NCI-H526 (cell line): ENCODE results near the gene C3orf33.

Experiments used
- DNase-seq, 2 experiments: peaks; one replicate each; lab custom pipeline; 2025; lab: John Stamatoyannopoulos, UW

The C3orf33 gene

DNA sequence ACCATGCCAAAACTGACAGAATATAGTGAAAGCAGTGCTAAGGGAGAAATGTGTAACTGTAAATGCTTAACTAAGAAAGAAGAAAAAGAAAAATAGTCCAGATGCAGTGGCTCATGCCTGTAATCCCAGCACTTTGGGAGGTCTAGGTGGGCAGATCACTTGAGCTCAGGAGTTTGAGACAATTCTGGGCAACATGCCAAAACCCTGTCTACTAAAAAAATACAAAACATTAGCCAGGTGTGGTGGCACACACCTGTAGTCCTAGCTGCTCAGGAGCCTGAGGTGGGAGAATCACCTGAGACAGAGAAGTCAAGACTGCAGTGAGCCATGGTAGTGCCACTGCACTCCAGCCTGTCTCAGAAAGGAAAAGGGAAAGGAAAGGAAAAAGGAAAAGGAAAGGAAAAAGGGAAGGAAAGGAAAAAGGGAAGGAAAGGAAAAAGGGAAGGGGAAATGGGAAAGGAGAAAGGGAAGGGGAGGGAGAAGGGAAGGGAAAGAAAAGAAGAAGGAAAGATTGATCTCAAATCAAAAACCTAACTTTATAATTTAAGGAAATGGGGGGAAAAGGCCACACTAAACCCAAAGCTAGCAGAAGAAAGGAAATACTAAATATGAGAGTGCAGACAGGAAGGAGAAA, 20.3 kb downstream of the C3orf33 start:
- DNase-seq = no peak

DNA sequence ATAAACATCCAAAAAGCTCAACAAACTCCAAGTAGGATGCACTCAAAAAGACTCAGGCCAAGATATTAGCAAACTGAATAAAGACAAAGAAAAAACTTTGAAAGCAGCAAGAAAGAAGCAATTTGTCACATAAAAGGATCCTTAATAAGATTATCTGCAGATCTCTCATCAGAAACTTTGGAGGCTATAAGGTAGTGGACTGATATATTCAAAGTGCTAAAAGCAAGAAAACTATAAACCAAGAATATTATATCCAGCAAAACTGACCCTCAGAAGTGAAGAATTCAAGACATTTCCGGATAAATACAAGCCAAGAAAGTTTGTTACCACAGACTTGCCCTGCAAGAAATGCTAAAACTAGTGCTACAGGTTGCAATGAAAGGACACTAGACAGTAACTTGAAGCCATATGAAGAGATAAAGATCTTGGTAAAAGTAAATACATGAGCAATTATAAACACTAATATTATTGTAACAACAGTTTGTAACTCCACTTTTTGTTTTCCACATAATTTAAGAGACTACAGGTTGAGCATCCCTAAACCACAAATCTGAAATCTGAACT, 23.6 kb downstream of the C3orf33 start:
- no peak for DNase-seq

DNA sequence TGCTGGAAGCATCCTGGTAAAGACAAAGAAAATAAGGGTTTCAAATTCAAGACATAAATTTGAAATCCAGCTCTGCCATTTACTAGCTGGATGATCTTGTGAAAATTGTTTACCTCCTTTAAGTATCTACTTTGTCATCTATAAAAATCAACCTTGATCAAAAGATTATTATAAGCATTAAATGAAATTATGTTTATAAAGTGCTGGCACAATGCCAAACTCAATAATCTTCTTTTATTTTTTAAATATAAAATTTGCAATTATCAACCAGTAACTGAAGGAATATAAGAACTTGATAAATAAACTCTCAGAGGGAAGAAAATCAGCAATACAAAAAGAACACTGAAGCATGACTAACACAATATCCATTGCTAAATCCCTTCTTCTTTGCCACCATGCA, 25.8 kb downstream of the C3orf33 start:
- DNase-seq = no peak

DNA sequence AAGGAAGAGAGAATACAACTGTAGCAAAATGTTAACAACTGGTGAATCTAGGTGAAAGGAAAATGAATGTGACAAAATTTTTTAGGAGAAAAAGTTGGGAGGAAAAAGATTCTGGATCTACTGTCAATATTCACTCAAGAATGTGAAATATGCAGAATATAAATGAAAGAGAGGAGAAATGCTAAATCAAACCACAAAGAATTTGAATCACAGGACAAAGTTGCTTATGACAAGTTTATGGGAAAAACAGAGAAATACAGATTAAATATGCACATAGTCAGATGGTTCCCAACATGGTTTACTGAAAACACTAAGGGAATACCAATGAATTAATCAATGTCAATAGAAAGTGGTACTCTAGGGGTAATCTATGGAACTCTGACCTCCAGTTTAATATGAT, 27.6 kb downstream of the C3orf33 start:
- no peak for DNase-seq

DNA sequence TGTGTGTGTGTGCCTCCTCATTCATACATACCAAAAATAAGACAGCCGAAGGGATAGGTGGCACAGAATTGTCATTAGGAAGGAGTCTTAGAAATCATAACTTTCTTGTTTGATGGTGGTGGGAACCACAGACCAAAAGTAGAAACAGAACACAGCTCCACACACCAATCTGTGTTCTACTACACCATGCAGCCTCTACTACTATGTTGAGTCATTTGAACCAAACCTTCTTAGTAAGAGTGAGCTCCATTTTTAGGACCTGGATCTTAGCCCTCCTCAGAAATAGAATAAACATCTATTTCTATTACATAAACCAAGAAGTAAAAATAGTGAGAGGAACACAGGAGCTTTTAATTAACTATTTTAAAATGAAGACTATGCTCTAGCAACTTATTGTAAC, 33.3 kb downstream of the C3orf33 start:
- DNase-seq = no peak

DNA sequence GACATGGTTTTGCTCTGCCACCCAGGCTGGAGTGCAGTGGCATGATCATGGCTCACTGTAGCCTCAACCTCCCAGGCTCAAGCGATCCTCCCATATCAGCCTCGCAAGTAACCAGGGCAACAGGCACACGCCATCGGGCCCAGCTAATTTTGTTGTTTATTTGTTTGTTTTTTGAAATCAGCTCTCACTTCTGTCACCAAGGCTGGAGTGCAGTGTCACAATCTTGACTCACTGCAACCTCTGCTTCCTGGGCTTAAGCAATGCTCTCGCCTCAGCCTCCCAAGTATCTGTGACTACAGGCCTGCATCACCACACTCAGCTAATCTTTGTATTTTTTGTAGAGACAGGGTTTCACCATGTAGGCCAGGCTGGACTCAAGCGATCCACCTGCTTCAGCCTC, 35.0 kb downstream of the C3orf33 start:
- no peak for DNase-seq

DNA sequence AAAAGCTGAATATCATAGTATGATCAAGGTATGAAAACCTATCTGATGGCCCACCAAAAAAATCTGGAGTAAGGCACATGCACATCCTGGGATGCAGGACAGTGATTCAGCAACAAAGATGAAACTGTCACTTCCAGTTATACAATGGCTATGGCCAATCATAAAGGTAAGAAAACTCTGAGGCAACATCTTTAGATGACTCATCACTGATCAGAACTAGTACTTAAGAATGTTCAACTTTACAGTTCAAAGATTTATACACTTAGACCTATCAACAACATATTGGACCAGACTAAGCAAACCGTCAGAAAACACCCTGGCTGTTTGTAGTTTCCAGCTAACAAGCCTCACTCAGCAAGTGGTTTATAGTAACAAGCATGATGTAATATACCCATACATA, 39.9 kb downstream of the C3orf33 start:
- DNase-seq = no peak

DNA sequence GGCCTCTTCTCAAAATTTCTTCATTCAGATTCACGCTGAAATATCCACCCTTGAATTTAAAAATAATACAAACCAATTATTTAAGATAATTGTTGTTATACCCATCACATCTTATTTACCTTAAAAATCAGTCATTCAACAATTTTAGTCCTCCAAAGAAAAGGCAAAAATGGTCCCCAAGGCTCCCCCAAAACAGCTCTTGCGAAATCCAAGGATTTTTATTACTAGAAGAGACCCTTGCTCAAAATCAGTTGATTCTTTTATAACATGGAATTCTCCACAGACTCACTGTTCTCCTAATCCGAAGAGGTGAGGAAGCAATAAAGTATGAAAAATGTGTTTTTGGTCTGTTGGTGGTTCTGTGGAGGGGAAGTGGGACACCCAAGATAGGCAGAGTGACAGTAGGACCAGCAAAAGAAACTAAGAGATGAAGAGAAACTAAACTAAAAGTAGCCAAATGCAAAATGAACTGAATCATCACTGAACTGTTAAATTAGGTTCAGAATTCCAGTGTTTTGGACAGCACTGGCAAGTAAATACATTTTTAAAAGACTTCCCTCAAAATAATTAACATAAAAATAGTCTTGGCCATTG, 42.1 kb downstream of the C3orf33 start:
- DNase-seq = no peak

DNA sequence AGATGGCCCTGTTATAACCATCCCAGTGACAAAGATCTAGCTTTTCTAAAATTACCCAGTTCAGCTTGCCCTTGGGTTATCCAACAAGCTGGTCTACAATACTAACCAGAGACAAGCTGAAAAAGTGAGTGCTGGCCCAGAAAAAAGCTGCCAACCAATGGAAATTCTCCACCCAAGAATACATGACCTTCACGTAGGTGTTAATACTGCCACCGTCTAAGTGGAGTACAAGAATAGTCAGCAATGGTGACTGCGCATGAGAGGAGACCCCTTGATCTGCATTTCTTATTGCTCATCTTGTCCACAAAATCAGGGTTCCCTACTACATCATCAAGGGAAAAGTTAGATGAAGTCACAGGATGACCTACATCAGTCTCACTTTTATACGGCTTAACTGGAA, 45.4 kb downstream of the C3orf33 start:
- DNase-seq = no peak

DNA sequence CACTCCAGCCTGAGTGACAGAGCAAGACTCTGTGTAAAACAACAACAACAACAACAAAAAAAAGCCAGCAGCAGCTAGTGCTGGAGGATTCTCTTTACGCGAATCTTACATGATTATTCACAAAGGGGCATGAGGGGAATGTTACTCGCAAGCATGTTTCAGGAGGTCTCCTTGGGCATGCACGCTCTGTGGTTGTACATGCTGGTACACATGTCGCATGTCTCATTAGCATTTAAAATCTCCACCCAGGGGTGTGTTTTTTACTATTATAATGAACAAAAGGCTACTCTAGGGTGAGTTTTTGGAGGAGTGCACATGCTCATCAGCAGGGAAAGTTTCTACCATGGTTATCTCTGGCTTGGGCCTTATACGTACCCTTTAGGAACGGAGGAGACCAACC, 48.5 kb downstream of the C3orf33 start:
- no peak for DNase-seq

DNA sequence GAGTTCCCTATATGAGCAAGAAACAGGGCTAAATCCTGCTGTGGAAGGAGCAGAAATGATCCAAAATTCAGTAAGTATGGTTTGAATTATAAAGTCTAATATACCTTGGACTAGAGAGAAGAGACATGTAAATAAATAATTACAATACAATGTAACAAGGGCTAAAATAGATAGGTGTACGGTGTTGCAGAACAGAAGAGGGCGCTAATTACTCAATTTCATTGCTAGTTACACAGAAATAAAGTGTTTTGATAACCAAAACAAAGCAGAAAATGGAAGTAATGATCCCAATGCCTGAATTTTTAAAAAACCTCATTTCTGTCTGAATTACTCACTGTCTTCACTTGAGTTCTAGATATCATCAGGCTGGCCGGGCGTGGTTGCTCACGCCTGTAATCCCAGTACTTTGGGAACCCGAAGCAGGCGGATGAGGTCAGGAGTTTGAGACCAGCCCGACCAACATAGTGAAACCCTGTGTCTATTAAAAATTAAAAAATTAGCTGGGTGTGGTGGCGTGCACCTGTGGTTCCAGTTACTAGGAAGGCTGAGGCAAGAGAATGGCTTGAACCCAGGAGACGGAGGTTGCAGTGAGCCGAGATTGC, 52.9 kb downstream of the C3orf33 start:
- peak; percentile 5 to 73 for DNase-seq

DNA sequence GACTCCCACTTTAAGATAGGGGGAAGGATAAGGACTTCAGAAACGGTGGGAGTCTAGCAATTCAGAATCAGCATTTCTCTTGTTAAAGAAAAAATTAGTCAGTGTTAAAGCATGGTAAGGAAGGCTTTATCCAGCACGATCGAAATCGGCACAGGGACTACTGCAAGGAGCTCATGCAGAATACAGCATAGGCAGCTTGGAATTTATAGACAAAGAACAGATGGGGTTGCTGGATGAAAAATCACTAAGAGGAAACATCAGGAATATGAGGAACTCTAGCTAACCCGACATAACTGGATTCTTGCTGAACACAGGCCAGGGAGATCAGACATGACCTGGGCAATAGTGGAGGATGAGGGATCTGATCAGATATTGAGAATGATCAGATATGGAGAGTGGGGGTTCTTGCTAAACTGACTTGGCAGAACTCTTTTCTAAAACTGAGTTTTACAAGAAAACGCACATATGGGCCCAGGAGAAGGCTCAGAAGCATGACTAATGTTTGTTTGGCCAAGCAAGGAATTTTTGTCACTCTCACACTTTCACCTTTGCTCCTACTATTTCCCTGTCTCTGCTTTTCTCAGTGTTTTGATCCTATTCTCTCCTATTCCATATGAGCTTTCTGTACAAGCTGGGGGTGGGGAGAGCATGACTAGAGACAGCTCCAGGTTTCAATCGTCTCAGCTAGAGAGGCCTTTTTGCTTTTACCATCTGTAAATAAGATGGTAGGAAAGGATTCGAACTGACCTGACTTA, 57.3 kb downstream of the C3orf33 start:
- no peak for DNase-seq

DNA sequence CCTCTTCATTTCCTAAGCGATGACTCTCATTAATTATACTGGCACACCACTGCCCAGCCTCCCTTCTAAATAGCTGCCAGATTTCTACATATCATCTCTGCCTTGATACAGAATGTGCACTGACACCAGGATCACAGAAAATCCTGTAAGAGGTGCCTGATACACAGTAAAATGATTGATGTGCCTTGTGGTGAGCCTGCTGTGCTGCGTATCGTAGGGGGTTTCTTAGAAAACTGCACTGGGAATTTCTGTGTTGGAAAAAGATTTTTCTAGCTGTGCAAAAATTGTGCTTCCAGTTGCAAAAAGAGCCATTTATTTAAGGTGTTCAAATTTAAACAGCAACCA, 58.2 kb downstream of the C3orf33 start:
- DNase-seq = no peak

DNA sequence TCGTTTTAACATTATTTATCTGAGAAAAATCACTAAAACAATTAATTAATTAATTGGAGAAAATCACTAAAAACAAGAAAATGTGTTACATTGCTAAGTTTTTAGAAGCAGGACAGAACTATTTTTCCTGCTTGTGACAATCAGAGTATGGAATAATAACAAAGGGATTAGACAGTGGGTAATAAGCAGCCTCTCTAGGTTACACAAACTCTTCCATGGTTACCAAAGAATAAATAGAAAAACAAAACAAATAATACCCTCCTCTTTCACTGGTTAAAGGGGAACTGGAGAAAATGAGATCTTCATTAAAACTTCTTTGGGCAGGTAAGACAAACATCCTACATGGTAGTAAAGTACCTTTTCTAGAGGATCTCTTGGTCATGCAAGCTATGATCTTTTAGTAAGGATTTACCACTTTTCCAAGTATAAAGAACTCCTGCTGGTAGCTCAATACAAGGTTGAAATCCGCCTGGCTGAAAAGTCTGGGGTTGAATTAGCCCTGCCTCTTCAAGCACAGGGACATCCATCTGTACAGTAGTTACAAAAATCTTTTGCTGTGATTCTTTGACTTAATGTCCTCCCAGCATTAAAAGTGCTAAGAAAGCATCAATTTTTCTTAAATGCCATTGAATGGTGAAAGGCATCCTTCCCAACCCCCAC, 58.7 kb downstream of the C3orf33 start:
- no peak for DNase-seq

DNA sequence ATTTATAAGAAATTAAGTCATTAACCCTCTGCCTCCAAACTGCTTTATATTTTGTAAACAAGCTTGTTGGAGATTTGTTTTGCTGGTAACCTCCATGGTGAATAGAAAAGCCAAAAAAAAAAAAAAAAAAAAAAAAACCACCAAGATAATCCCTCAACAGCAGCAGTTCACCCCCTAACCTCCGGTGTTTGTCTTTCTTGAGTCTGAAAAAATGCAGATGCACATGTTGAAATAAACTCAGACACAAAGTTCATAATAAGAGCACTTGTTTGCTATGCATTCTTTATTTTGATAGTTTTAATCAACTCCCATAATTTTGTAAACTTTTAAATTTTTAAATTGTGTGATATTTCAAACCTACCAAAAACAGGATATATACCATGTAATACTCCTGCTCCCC, 59.4 kb downstream of the C3orf33 start:
- DNase-seq = no peak

DNA sequence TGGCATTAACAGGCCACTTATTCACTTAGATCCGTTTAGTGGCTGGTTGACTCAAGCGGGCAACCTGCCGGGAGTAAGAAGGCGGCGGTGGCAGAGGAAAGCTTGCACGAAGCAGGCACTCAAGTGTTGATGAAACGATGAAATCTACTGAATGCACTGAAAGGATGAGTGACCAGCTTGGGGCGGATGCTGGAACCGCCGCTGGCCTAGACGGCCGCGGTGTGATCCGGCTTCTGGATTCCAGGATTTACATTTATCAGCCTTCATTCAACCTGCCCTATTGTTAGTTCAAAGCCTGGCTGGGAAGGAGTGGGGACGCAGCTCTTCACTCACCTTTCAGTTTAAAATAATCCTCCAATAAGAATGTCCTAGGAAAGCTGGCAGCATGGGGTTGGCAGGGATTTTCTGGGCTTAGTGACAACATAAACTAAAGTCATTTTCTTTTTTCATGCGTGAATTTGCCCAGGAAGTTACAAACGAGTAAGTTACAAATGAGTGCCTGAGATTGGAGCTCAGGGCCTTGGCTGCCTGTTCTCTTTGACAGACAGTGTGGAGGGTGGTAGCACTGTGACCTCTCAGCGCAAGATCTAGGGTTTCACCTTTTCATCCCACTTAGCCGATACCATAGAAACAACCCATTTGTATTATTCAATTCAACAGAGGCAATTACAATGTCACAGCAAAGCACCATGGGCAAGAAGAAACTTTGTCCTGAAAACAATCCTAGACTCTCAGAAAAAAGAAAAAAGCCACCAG, 60.1 kb downstream of the C3orf33 start:
- peak; percentile 66 to 87 for DNase-seq

DNA sequence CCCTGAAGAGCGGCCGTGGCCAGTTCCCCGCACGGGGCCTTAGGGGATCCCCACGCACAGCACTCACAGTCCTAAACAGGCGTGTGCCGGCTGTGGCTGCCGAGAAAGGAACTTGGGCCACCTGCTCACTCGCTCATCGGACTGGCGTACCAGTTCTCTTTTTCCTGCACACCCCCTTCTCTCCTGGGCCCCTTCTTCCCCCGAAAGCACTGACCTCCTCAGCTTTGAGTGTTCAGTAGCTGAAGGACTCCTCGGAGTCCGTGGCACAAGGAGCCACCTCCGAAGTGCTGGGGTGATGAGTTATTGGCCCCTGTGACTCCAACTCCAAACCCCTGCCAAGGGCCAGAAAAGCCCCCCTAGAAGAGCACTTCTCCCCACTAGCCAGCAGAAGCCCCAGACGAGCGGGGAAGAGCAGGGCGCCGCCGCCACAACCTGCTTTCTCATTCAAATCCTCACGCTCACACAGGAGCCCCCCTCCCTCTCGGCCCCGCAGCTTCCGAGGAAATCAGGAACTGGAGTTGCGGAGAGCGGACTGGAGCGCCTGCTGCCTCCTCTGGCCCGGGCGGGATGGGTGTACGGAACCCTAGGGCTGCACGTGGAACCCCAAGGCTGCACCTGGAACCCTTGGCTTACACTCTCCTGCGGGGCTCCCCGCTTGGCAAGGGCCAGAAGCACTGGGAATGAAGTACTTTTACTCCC, 61.3 kb downstream of the C3orf33 start, which contains the start of gene PLCH1:
PLCH1 (minus strand) TSS at position 446 of the 699 bp plus-strand sequence. CDS start 40,847 bp downstream, outside the sequence.
- DNase-seq = peak; percentile 83 to 95

DNA sequence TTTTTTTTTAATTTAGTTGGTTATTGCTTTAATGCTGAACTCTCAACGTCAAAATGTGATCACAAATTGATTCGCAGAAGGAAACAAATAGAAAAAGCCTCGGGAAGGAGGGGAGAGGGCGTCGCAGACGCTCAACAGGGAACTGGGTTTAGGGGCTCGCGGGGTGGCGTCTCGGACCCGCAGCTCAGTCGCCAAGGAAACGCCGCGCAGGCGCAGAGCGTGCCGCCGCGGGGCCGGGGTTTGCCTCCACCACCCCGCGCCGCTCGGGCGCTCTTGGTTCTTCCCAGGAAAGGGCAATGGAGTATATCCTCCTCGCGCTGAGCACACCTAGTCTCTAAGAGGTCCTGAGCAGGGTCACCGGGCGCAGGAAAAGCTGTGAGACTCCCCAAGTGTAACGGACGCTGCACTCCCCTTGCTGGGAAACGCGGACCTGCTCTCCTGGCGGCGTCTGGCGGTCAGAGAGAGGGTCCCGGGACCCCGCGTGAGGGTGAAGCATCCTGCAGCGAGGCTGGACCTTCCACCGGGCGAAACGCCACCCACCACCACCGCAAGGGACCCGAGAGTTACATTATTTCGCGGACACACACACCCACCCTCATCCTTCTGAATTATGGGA, 62.0 kb downstream of the C3orf33 start:
- DNase-seq = peak; percentile 45 to 89

DNA sequence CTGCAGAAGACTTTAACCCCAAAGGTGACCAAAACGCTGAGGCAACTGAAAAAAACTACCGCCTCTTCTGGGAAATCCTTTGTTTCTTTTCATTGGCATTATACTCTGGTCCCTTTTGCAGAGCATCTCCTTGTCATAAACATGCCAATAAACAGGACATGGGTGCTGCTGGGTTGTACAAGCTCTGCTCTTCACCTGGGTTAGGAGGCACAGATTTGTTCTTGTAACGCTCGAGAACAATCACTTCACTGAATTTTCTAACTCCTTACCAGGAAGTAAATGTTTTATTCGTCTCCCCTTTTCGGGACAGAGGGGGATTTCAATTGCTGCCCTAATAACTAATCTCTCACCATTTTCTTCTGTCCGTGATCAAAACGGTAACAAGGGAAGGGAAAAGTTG, 62.5 kb downstream of the C3orf33 start:
- DNase-seq = peak in 1 of 2 experiments; percentile 18

DNA sequence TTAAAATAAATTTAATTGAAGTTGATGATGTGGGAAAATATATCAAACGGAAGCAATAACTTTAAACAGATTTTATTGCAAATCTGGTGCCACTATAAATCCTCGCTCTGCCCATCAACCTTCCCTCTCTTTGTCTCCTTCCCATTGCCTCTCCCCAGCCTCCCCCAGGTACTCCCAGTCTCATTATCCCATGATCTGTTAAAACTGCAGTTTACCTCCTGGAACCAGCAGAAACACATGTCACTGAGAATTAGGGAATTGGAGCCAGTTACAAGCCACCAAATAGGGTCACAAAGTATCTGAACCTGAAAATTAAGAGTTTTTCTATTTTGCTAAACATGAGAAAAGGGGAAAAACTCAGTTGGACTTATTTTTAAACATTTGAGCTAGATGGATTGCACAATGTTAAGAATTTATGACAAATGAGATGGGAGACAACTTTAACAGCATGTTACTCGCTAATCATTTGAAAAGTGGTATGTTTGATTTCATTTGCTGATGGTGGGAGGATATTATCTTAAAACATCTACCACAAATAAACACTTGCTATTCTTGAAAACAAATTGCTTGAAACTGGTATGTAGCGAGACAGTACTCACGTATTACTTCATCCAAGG, 63.6 kb downstream of the C3orf33 start:
- DNase-seq = peak in 1 of 2 experiments; percentile 19
